ENCODE results near the gene EXOC3L2.

Gene EXOC3L2

GRCh38 chr19:45178262-45179071 lies 66.7 kb downstream of the EXOC3L2 start, which contains the start of gene BLOC1S3:
Gene BLOC1S3, plus strand, starts transcription at chr19:45178784. Its CDS starts 513 bp downstream, at chr19:45179297.
- DNase-seq: peak; percentile 100

- DNase-seq: peak; percentile 54
Observed at GRCh38 chr19:45177817-45178261, 67.4 kb downstream of the EXOC3L2 start, which contains the start of gene TRAPPC6A. Gene TRAPPC6A, minus strand, starts transcription at chr19:45178237. Its CDS starts 19 bp downstream, at chr19:45178218.

GRCh38 chr19:45175515-45176345 lies 69.5 kb downstream of the EXOC3L2 start:
- no peak for DNase-seq

GRCh38 chr19:45173816-45174215 lies 71.4 kb downstream of the EXOC3L2 start:
- DNase-seq: no peak

- DNase-seq: no peak
Observed at GRCh38 chr19:45172611-45173208, 72.5 kb downstream of the EXOC3L2 start.

- DNase-seq: no peak
Observed at GRCh38 chr19:45172173-45172572, 73.0 kb downstream of the EXOC3L2 start.

GRCh38 chr19:45171211-45171623 lies 74.0 kb downstream of the EXOC3L2 start:
- DNase-seq: no peak

- DNase-seq: no peak
Observed at GRCh38 chr19:45170146-45171106, 74.8 kb downstream of the EXOC3L2 start.

GRCh38 chr19:45169602-45170001 lies 75.6 kb downstream of the EXOC3L2 start:
- DNase-seq: no peak

- DNase-seq: no peak
Observed at GRCh38 chr19:45168767-45169351, 76.3 kb downstream of the EXOC3L2 start.

GRCh38 chr19:45166723-45167252 lies 78.4 kb downstream of the EXOC3L2 start:
- no peak for DNase-seq

- no peak for DNase-seq
Observed at GRCh38 chr19:45164577-45165335, 80.5 kb downstream of the EXOC3L2 start.

GRCh38 chr19:45163751-45164460 lies 81.3 kb downstream of the EXOC3L2 start:
- no peak for DNase-seq

GRCh38 chr19:45163156-45163555 lies 82.1 kb downstream of the EXOC3L2 start:
- no peak for DNase-seq

- DNase-seq: no peak
Observed at GRCh38 chr19:45162608-45163143, 82.5 kb downstream of the EXOC3L2 start.

Data from GDM1 (cell line).